ENCODE results near the gene BLM. TPM values are rescaled to one million over a fixed set of nuclear protein-coding genes. Genes with fewer than 3 reads are reported as not detected.

The BLM gene
- total RNA-seq, 2 experiments from 2014 or later: 59.4 to 63.7 TPM

- no peak for DNase-seq
- ChIA-PET CTCF (interaction anchor here (0.7 to 1.5 kb wide), 3 partner anchors 12 to 48 kb away, joined by 3 to 6 read pairs (median 3); no protein-coding TSS in a partner anchor), POLR2A (interaction anchor here (0.9 to 1.0 kb wide), 2 partner anchors 8 to 9 kb away, joined by 3 read pairs; no protein-coding TSS in a partner anchor)
- H3K36me3 Mint-ChIP-seq (ENCODE audit: low read depth): no peaks in the 10 kb centered on the region
- no peaks in the 10 kb centered on the region for H3K27me3 Mint-ChIP-seq
- H3K27ac Mint-ChIP-seq: no peak overlapping the region
- H3K9me3 Mint-ChIP-seq: no peaks in the 10 kb centered on the region
- H3K4me1 Mint-ChIP-seq: peaks cover 66% of the 10 kb centered on the region
- no peak overlapping the region for H3K4me3 Mint-ChIP-seq
These were observed 147.4 kb downstream of the BLM start for GRCh38 chr15:90864507-90864906.

- no peaks in the 10 kb centered on the region for H3K27me3 Mint-ChIP-seq
- no peak overlapping the region for H3K27ac Mint-ChIP-seq
- H3K4me3 Mint-ChIP-seq: no peak overlapping the region
- ChIA-PET POLR2A (no interaction called here), CTCF (no interaction called here)
- peaks cover 8% of the 10 kb centered on the region for H3K36me3 Mint-ChIP-seq (ENCODE audit: low read depth)
- no peaks in the 10 kb centered on the region for H3K9me3 Mint-ChIP-seq
- no peak for DNase-seq
- peaks cover 70% of the 10 kb centered on the region for H3K4me1 Mint-ChIP-seq
These were observed 148.6 kb downstream of the BLM start for GRCh38 chr15:90865702-90866101.

Other genes with a start within 250 kb of the BLM start
- 10 to 100 TPM; 86.0 to 89.3 TPM for gene CRTC3, start 187.4 kb upstream of the BLM start, total RNA-seq
- gene FURIN, start 151.2 kb downstream of the BLM start, total RNA-seq: 100 to 1,000 TPM; 550 to 553 TPM
- gene FES, start 167.2 kb downstream of the BLM start, total RNA-seq: 10 to 100 TPM; 31.2 to 32.4 TPM
- 100 to 1,000 TPM; 132 to 133 TPM for gene MAN2A2, start 186.0 kb downstream of the BLM start, total RNA-seq
- gene HDDC3, start 215.2 kb downstream of the BLM start, total RNA-seq: 10 to 100 TPM; 37.6 to 41.7 TPM
- 10 to 100 TPM; 71.3 to 75.2 TPM for gene UNC45A, start 217.9 kb downstream of the BLM start, total RNA-seq
- gene RCCD1, start 237.5 kb downstream of the BLM start, total RNA-seq: 10 to 100 TPM; 31.3 to 32.8 TPM

All from activated CD4-positive, alpha-beta memory T cell treated with anti-CD3 and anti-CD28 coated beads, Interleukin-2, amount 10 ng/mL, durations not matched to agents 7 days and 5 days (primary cell).